NAMALWA (cell line): ENCODE results near the gene BCL2L13.
"Not testable (repeated sequence)": the region's sequence is repeated elsewhere in the genome, so short reads cannot be mapped to it uniquely, and the experiment has no call there.

Source experiments
- DNase-seq: peaks from one replicate; pipeline ENCODE4 v3.0.0-alpha.2; 2015; ENCODE audit warnings: low spot score

The BCL2L13 gene

GRCh38 chr22:17764036-17764435, 125.5 kb downstream of the BCL2L13 start:
- no peak for DNase-seq

GRCh38 chr22:17764852-17765251, 126.3 kb downstream of the BCL2L13 start:
- DNase-seq = not testable (repeated sequence)

DNA sequence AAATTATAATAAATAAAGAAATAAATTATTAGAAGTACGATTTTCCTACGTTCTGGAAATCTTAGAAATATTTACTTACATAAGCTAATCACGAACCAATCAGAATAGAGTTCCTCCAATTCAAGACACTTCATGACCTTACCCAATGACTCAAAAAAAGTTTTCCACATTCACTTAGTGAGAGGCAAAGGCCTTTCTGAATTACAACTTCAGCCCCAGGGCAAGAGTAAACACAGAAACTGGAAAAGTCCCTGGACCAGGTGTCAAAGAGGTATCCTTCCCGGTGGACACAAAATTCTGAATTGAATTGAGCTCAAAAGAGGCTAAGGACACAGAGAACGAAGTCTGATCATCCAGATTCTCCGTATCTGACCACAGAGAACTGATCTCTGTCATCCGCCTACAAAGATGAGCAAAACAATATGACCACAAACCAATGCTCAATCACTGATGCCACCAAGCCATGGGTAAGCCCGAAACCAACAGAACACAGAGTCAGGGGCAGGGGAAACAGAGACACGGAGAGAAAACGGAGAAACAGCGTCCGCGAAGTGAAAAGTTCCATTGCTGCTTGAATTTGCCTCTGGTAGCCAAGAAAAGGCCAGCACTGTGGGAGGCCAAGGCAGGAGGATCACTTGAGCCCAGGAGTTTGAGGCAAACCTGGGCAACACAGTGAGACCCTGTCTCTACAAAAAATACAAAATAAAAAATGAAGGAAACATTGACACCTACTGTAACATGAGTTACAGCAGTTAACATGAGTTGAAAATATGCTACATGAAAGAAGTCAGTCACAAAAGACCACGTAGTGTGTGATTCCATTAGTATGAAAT, 128.9 kb downstream of the BCL2L13 start:
- no peak for DNase-seq

GRCh38 chr22:17769013-17769715, 130.6 kb downstream of the BCL2L13 start:
- no peak for DNase-seq

DNA sequence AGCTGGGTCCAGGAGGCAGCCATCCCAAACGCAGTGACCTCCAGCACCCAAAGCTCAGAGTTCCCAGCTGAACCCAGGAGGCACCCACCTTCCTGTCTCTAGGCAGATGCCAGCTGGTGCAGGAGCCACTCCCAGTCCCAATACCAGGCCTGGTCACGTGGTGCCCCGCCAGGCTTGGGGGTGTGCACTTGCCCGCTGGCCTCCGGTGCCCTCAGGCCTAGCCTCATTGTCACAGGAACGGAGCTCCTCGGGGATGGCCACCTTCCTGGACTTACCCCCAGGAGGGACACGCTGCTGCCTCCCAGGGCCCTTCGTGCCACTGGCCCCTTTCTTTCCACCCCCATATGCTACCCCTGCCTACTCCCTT, 131.1 kb downstream of the BCL2L13 start:
- DNase-seq = no peak

DNA sequence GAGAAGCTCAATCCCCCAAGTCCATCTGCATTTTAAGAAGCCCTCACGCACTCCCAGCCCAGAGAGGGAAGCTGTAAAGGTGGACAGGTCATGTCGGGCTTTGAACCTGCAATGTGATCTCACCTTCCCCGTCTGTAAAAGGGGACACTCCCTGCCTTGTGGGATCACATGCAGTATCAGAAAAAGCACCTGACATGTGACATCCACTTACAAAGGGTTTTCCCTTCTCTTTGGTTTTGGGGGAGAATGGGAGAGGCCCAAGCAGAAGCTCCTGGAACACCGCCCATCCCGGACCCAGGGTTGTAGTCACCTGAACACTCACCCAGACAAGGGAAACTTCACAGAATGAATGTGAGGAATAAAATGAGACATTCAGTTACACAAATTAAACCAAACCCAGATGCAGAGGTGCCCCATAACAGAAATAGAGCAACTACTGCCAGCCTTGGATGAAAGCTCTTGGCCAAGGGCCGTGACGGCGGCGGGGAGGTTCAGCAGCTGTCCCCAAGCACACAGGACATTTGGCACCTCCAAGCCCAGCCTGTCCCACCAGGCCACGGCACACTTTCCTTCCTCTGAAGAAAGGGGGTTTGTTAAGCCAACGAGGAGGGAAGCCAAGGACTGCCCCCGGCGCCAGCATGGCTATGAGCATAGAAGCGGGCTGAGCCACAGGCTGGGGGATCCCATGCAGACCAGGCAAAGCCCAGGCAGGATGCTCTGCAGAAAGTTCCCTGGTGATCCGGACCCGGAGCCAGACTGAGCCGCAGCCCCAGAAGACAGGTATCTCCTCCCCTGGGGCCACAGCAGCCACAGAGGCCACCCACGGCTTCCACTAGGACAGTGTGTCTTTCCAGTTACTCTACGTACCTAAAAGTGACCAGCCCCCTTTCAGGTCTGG, 131.9 kb downstream of the BCL2L13 start:
- no peak for DNase-seq

DNA sequence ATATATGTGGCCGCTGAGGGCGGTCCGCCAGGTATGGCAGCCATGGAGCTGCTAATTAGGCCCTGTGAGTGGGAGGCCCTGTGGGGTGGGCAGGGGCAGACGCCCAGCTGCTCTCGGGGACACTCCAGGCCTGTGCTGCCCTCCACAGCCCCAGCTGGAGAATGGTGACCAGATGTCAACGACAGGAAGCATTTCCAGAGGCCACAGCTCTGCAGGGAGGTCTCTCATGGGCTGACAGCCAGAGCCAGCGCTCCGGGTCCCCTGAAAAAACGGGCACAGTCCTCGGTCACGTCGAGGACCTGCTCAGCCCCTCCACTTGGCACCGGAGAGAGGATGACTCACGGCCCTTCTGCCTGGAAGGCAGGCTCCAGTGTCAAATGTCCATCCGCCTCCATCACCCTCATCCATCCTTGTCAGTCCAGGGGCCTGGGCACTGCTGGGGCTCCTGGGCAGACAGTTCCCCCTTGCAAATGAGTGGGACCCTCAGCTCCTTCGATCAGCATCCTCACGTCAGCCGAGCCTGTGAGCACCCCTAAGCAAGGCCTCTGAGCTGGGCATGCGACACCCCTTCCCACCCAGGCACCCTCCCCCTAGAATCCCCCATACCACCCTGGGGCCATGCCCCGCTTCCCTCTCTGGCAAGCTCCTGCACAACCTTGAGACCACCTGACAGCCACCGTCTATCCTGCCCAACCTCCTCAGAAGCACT, 133.8 kb downstream of the BCL2L13 start:
- no peak for DNase-seq

DNA sequence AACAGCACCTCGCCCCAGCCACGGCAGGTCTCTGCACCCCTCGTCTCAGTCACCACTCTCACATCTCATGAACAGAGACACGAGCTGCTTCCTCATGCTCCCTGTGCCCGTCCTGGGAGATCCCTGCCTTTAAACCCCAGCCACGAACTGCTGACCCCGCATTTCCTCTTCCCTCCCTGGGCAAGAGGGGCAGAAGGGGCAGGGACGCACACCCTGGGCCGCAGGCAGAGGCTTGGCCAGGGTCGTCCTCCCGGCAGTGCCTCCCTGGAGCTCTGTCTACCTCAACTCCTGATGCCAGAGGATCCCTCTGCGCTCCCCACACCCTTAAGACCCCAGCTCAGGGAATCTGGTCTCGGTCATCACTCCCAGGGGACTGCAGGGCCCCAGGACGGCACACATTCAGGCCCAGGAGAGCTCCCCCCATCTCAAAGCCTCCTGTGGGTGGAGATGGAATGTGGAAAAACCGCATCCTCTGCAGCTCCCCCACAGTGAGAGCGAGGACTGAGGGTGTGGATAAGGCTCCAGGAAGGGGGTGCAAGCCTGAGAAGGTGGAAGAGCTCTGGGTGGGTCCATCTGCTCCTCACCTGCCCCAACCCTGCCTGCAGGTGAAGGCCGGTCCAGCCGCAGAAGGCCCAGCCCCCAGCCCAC, 134.5 kb downstream of the BCL2L13 start:
- DNase-seq = no peak

DNA sequence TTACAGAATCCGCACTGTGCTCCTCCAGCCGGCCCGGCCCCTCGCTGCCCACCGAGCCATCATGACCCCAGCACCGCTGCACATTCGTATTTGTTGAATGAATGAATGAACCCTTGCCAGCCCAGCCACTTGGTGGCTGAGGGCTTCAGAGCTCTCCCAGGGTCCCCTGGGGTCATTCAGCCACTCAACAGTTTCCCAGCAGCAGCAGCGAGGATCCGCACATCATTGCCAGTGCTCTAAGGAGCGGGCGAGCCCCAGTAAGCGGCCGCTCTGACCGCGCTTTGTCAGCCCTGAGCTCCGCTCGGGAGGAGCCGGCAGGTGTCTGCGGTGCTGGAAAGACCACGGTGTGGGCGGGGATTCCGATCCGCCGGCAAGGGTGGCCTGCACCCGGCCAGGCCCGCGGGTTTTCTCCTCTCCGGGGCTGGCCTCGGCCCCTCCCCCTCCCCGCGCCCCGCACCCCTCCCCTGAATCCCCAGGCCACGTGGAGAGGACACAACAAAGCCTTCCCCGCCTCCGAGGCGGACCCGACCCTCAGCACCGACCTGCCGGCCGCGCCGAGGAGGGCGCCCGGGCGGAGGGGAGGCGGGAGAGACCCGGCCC, 135.1 kb downstream of the BCL2L13 start:
- DNase-seq = peak; percentile 76

- peak; percentile 68 for DNase-seq
These were observed 135.8 kb downstream of the BCL2L13 start, which contains the start of gene BID for GRCh38 chr22:17774206-17774925. BID (minus strand) TSS chr22:17774469; CDS start chr22:17750116, 24,353 bp downstream.

DNA sequence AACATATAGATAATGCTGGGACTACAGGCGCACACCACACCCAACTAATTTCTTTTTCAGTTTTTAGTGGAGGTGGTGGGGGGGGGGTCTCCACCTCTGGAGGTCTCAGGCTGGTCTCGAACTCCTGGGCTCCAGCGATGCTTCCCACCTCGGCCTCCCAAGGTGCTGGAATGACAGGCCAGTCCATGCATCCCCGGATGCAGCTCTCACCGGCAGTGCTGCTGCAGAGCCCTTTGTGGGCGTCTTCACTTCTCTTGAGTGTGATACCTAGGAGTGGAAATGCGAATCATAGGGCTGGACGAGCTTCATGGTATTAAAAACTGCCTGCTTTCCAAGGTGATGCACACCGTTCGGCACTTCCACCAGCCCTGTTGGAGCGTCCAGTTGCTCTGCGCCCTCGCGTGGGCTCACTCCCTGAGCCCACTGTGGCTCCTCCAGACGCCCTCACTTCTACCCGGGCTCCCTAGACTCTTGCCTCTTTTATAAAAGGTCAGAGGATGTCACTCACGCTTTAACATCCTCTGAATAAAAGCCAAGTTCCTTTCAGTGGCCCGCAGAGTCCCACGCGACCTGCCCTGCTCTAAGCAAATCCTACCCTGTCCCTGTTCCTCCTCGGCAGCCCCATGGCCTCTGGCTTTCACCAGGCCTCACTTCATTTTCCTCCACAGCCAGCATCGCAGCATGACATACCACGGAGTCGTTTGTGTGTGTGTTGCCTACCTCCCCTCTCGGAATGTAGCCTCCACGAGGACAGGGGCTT, 136.5 kb downstream of the BCL2L13 start:
- no peak for DNase-seq

DNA sequence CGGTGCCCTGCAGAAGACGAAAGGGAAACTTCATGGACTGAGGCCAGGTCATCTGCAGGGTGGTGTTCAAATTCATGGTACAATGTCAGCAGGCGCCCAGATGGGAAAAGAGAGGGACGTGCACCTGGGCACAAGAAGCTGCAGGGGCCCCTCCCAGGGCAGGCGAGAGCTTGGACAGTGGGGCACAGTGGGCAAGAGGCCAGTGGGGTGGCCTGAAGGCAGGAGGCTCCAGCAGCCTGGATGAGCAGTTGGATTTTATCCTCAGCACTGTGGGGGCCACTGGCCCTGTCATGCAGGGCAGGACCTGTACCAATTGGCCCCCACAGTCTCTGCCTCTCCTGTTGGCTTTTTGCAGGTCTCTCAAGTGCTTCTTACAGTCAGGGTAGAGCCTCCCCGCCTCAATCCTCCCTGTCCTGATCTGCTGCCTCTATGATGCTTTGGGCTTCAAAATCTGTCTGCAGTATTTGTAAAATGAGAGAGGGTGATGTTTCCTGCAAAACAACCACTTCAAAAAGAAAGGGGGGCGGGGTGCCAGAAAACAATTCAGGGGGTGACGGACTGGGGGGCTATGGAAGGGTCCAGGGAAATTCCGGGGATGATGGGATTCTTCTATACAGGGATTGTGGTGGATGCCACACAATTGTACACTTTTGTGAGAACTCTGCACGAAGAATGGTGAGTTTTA, 137.4 kb downstream of the BCL2L13 start:
- DNase-seq = no peak

- peak; percentile 78 for DNase-seq
These were observed 138.6 kb downstream of the BCL2L13 start for GRCh38 chr22:17777005-17777716.

DNA sequence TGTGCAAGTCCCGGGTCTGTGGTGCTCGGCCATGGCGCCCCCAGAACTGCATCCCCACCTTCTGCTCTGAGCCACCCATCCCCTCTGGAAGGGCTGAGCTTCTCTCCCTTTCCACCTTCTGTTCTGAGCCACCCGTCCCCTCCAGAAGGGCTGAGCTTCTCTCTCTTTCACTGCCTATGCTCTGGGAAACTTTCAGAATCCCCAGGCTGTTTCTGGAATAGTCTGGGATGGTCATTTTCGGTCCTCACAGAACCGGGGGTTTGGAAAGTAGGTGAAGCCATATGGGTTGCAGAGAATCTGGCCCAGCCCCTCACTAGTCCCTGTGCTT, 139.1 kb downstream of the BCL2L13 start:
- no peak for DNase-seq

DNA sequence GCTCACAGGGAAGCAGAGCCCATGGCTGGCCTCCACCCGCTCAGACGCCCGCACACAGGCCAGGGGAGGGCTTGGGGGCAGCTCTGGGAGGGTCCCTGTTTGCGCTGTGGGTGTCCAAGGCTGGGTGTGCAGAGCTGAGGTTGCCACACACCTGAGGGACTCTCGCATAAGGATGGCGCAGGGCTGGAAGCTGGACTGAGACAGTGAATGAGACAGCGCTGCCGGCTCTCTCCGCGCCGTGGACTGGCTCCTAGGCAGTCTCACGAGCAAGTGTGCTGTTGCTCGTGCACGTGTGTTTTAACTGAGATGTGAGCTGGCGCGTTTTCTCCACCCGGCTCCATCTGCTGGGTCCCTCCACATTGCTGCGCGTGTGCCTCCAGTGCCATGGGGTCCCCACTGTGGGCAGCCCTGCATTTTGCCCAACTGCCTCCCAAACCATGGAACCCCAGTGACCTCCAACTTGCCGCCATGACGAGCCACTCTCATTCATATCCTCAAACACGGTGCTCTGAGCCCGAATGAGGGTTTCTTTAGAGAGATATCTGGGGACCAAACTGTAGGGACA, 139.9 kb downstream of the BCL2L13 start:
- no peak for DNase-seq

- no peak for DNase-seq
These were observed 140.9 kb downstream of the BCL2L13 start for GRCh38 chr22:17779286-17780115.
